NCI-H2227 treated with DMSO at 0.1 percent for 48 hours (cell line): Measurements from ENCODE around the gene PCDH9.

Source experiments
- DNase-seq: peaks from one replicate; lab custom pipeline; 2025; lab: John Stamatoyannopoulos, UW

PCDH9 gene

DNA sequence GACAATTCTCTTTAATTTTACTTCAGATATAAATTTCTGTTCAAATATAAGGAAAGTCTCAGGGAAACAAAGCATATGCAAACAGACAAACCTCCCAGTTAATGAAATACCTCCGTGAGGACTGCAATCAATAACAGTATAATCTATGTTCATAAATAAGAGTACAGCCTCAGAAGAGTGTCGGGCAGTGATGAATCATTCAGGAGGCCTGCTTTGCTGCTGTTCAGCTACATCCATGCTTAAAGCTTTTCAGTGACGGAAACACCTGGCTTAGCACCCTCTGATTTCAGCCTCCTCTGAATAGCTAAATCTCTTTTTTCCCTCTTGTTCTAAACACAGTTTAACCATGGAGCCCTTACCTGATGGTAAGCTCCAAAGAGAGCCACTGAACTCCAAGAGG lies 69.0 kb downstream of the PCDH9 start:
- no peak for DNase-seq

DNA sequence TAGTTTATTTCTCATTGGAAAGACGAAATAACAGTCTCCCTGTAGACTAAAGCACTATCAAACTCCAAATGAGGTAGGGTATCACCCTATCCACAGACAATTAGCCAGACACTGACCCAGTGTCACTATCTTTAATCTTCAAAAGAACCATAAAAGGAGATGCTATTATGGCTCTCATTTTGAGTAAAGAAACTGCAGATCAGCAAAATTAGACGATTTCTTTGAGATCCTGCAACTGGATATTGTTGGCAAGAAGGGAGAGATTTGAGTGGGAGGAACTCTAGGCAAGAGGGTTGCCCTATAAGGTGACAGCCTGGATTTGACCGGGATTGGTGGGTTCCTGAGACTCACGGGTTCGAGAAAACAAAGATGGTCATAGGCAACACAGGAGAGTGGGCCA lies 71.2 kb downstream of the PCDH9 start:
- no peak for DNase-seq

DNA sequence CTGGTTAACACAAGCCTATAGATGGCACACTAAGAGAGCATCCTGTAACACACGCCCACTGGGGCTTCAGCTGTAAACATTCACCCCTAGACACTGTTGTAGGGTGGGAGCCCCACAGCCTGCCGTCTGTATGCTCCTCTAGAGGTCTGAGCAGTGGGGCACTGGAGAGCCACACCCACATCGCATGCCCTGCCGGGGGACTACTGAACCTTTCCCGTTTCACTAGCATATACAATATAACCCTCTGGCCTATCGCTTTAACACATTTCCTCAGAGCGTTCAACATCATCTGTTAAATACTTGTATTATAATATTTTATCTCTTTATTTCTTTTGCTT lies 73.4 kb downstream of the PCDH9 start:
- no peak for DNase-seq

DNA sequence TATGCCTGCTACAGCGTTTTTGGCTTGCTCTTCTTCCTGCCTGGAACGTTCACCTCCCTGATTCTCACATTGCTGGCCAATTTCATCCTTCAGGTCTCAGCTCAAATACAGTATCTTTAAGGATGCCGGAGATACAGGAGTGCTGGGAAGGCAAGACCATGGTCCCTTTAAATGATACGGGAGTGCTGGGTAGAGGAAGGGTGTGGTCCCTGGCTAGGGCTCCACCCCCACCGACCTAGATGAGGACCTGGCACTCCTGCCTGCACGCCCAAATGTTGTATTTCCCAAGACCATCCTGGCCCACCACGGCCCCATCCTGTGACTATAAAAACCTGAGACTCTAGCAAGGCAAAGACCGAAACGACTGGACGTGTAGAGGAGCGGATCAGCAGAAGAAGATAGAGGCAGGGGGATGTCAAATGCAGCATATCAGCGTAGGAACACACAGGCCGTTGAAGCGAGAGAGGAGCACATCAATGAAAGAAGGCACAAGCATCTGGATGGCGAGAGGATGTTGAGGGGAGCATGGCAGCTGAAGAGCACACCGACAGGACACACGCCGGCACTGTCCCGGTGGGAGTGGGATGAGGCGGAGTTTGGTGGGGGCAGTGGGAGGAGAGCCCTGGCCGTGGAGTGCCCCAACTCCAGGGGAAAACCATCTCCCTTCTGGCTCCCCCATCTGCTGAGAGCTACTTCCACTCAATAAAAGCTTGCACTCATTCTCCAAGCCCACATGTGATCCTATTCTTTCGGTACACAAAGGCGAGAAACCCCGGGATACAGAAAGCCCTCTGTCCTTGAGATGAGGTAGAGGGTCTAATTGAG lies 74.0 kb downstream of the PCDH9 start:
- no peak for DNase-seq

DNA sequence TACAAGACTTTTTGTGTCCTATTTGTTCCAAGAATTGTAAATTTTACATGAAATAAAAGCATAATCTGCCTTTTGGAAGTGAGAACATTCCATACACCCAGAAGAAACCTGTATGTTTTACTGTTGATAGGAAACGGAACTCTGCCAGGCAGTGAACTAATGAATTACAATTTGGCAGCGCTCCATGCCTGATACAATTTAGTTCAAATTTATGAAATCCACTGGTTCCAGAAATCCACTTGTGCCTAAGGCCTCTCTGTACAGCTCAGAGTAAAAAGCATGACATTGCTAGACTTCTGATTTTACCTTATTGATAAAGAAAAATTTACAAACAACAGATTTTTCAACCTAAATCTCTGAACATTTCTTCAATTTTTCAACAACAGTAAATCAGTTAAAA lies 78.1 kb downstream of the PCDH9 start:
- no peak for DNase-seq

DNA sequence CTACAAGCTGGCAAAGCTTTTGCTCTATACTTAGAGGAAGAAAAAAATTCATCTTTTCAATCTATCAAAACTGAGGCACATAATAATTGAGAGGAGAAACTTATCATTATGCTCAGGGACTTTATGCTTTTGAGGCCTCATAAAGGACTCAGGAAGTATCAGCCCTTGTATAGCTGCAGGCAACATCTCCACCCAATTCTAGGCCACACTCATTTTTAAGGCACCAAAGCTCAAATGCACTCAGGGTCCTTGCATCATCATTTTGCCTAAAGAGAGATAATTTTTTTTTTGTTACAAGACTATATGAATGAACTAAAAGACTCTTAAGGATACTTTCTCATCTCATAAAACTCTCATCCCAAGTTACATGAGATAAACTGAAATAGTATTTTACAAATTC lies 78.5 kb downstream of the PCDH9 start:
- no peak for DNase-seq

DNA sequence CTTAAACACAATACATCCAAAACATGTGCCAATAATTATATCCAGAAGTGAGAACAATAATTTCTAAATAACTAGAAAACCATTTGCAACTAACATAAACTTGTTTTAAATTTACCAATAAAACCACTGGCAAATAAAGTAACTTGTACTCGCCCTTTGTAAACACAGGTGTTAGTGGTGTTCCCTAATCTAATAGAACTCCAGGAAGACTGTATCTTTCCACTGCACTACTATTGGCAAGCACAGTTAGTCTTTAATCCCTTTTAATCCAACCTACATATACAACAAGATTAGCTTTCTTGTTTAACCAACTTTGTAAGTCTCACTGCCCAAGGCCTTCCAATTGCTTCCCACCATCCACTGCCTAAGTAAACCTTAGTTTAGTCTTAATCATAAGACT lies 79.5 kb downstream of the PCDH9 start:
- DNase-seq = no peak

DNA sequence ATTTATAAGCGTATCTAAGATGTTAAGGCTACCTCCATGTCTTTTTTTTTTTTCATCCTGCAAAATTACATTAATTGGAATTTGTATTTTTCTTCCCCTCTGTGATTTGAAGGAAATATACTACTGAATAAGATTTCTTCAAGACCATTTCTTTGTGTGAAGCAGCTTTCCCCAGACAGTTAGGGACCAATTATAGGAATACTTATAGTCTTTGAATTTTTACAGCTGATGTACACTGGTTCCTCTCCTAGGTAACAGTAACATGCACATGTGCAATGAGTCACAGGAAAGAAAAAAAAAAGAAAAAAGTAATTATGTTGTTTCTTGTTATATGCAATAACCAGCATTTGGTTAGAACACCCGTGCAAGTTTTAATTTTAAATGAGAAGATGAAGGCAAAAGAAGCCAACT lies 82.0 kb downstream of the PCDH9 start:
- DNase-seq = peak; percentile 37

DNA sequence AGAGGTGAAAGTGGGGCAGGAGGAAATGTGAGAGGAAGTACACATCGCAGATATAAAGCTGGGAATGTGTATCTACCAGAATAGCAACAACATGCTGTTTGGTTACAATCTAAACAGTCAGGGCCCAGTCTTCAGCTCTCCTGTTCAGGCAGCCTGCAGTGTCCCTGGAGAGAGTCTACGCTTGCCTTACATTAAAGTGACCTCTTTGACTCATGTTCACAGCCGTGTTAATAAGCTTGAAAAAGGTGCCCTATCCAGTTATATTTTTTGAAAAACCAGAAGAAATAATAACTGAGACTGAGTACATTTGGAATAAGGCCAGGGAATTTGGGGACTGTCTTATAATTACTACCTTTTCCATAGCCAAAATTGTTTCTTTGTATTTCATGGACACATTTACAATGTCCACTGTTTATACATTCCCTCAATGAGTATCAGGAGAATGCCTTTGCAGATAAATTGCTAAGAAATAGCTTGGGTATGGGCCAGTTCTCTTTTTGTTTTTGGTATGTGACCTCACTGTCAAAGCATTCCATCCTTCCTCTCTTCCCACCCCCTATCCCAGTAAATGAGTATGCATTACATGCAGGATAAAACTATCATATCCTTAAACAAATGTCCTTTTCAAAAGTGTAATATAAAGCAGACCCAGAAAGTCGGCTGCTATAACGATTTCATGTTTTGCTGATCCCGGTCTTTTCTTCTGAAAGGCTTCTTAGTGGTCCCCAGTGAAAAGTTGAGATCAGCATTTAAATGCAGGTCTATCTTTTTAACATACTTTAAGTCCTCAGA lies 82.6 kb downstream of the PCDH9 start:
- DNase-seq = no peak

DNA sequence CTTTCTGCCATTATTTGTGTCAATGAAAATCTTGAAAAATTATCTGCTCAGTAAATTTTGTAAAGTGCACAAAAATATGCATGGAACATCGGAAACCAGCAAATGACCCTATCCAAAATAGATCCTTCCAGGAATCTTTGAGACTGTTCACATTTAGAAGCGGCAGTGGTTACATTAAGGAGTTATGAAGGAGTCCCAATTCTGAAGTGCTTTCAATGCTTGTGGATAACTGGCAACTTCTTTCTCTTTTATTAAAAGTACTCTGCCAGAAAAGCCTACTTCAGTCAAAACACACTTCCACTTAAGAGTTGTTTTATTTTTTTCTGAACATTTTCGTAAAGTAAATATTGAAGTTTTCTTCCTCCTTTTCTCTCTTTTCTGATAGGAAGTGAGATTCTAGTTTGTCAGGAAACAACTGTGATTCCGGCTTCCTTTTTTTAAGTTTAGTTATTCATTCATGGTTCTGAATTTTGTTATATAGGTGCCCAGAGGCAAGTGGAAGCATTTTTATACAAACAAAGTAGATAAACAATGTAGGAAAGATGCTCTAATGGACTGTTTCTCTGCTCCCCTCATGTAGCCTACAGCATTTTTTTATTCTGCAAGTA lies 83.5 kb downstream of the PCDH9 start:
- DNase-seq = no peak

DNA sequence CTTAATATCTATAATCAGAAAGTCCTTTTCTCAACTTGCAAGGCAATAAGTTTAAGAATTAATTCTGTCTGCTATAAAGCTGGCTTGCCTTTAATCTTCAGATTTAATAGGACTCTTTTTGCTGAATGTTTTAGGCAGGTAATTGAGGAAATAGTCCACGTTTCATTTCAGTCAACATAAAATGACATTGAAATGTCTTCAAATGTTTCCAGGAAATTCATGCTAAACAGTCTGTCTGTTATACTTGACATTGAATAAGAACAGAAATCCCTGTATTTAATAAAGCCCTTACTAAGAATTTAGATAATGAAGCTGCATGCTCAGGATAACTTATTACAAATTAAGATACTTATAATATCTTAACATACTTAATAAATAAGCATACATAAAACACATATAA lies 84.2 kb downstream of the PCDH9 start:
- no peak for DNase-seq

DNA sequence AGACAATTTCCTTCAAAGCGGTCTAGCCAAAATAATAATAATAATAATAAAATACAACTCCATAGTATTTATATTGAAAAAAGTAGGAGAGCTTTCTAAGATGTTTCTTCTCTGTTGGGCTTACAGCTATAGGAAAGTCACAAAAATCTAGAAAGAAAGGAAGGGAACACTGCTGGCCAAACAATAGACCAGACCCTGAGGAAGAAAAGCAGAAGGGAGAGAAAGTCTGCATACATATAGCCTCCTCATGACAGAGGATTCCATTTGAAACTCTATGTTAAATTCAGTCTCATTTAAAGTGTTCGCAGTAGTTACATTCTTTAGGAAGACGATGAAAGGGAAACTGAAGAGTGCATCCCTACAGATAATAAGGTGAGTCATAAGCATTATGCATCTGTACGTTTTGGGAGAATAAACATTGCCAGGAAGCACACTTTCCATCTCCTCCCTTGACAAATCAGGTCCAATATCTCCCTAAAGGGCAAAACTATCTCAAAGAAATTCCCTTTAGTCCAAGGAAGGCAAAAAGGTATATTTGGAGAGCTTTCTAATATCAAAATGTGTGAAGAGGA lies 86.5 kb downstream of the PCDH9 start:
- no peak for DNase-seq

DNA sequence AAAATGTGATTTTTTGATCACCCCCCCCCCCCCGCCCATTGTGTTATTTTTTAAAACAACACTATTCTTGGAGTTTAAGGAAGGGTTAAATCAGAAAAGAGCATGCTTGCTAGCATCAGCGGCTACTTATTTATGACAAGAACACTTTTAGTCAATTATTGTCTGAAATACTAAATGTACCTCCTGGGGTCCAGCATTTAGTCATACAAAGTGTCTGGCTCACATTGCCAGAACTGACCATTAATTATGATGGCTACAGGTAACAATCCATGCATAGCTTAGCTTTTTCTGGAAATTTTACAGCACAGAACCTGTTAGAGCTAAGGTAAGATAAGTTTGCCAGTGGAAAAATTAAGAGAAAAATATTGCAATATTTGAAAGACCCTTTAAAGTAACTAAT lies 90.1 kb downstream of the PCDH9 start:
- no peak for DNase-seq

DNA sequence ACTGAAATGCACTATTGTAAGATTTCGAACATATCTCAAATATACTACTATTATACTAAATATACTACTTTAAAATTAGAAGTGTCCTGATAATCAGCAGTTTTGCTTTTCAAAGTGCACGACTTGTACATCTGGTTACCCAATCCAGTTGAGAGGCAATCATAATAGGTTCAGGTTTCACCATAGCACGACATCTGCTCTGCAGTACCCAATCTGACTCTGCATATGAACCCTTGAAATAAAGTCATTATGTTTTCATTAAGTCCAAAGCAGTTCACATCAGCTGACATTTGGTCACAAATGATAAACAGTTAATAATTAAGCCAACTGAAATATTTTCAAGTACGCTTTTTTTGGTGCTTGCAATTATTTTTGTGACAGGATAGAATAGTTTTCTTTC lies 90.6 kb downstream of the PCDH9 start:
- peak; percentile 12 for DNase-seq

DNA sequence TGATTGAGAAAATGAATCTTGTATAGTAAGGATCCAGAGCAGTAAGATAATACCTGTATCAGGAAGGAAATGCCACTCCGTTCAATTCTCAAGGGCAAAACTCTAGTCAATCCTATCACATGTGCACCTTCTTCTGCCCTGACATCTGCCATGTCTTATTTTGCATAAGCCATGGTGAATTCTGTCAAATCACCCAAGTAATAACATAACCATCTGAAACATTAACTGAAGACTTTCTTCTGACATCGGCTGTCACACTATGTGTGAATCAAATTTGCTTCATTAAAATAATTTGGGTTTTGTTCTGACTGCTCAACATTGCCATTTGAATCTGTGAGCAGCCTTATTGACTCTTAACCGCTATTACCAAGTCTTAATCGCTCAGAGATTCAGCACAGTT lies 91.2 kb downstream of the PCDH9 start:
- no peak for DNase-seq

DNA sequence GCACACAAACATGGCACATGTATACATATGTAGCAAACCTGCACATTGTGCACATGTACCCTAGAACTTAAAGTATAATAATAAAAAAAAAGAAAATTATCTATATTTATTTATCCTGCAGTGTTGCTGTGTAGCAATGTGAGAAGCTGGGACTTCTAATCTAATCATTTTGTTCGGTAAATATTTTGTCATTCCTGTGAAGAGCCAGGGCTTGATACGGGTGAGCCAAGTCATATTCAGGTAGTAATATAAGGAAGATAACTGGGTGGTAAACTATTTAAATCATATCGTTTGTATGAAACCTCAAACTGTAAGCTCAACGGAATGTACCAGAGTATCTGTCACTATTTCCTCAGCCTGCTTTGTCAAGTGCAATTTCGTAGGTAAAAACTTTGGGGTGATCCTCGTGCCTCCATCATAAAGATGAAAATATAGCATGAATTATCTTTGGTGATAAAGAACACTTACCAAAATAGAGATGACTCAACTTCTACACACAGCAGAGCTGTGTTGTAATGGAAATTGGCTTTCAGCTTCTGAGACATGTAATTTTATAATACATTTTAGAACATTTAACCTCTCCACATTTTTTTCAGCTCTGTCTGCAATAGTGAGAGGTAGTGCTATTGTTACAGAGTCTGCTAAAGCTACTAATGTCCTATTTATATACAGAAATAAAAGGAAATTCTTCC lies 92.9 kb downstream of the PCDH9 start:
- peak; percentile 66 for DNase-seq

DNA sequence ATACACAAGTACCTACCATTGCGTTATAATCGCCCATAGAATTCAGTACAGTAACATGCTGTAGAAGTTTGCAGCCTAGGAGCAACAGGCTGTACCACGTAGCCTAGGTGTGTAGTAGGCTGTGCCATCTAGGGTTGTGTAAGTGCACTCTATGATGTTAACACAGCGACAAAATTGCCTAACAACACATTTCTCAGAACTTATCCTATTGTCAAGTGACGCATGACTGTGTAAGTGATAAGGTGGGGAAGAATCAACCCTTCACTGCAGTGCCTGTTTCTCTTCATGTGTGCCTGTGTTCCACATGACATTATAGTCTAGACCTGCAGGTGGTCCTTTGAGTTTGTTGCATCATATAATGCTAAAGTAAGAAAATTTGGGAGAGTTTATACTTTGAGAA lies 94.0 kb downstream of the PCDH9 start:
- DNase-seq = no peak

DNA sequence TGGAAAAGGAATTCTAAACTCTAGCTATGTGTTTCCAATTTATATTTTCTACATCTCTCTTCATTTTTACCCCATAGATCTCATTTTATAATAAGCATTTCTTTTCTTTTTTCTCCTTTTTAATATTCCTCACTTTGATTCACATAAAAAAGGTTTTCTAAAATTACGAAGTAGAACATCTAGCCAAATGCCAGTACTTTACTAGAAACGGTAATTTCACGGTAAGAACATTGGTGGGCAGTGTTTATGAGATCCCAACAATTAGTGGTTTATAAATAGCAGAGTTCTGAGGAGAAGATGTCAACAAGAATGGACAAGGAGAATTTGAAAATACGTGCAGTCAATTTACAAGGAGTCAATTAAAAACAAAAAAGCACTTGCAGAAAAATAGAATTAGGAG lies 94.8 kb downstream of the PCDH9 start:
- no peak for DNase-seq

DNA sequence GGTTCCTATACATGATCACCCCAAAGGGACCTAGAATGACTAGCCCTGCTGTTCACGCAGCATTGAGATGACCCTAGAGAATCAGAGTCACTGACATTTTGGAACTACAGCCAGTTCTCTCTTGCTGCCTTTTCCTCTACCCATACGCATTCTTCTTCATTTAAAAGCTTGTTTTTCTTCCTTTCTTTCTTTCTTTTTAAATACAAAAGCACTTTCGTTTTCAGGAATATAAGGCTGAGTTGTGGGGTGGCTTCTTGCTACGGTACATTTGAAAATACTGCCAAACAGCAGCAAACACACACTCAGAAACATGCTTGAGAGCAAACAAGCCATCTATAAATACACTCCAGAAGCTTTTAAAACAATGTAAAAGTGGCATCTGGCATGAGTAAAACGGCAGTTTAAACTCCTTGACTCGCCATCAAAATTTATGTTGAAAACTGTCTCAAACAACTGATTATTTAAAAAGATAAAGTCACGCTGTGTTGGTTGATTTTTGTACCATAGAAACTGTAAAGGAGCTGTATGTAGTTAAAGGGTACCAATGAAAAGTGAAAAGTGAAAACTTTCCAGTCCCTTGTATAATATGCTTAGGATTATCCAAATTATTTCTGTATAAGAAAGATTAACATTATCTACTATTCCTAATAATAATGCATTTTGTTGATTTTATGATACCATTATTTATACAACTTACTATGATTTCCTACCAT lies 95.6 kb downstream of the PCDH9 start:
- DNase-seq = peak; percentile 8

DNA sequence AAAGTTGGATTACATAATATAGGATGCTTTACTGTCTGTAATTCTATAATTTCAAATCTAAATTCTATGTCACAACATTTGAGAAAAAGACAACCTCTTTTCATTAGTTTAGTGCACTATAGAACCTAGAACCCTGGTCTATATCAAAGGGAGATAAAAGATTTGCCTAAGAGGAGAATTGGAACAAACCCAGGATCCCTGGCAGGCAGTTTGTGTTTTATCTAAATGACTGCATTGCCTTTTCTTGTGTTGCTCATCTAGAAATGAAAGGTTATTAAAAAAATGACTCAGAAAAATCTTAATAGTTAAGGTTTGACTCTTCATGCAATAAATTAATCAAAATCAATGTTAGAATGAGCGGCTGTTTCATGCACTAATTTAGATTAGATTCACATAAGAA lies 96.7 kb downstream of the PCDH9 start:
- no peak for DNase-seq

DNA sequence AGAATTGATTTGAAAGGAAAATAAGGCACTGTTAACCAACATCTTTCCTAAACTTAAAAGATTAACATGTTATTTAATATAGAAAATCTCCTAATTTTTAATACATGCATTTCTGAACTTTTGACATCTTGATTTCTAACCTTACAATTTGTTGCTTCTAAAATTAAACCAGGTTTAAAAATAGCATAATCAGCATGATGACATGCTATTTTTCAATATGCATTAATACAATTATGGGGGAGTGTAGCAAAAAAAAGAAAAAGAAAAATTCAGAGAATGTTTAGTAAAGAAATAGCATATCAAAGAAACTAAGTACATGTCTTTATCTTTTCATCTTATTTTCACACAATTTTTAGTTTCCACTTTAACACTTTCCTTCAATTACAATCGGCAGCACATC lies 98.7 kb downstream of the PCDH9 start:
- DNase-seq = no peak

DNA sequence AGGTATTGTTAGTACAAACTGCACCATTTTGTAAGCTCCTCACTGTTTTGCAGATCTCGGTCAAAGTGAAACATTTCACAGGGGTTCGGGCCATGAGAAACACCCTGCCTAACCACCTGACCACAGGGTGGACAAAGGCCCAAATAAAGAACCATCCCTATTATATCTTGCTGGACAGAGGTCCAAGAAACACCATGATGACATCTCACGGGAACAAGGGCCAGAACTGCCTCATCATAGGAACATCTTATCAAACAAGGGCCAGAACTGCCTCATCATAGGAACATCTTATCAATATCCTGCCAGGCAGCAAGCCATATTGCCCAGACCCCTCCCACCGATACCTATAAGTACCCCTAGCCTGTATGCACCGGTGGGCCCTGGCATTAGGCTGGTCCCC lies 99.7 kb downstream of the PCDH9 start:
- no peak for DNase-seq
